GM18505 (cell line): ENCODE measurements around the gene ARHGEF3.

ENCODE experiments used
- ATAC-seq: cut with Tn5 transposase; IDR thresholded peaks from one replicate; pipeline ENCODE4 v1.9.1; 2021; ENCODE audit not compliant: unreplicated experiment
- POLR2A ChIP-seq: IDR thresholded peaks from 4 replicates; pipeline ENCODE4 v1.6.1; 2011; ENCODE audit warnings: borderline replicate concordance; ENCODE audit not compliant: insufficient read depth, insufficient read length; ENCODE audit errors: extremely low read depth

Gene ARHGEF3

GRCh38 chr3:56812754-56813652 is 11.3 kb upstream of the ARHGEF3 start:
- no peak for TF ChIP-seq POLR2A

GRCh38 chr3:56811546-56812202 is 9.9 kb upstream of the ARHGEF3 start:
- ATAC-seq = no peak
- no peak for TF ChIP-seq POLR2A

More at GRCh38 chr3:56812754-56813652, 11.3 kb upstream of the ARHGEF3 start:
- no peak for ATAC-seq

GRCh38 chr3:56810577-56811545 is 9.1 kb upstream of the ARHGEF3 start:
- TF ChIP-seq POLR2A = no peak
- ATAC-seq = no peak

GRCh38 chr3:56806407-56806806 is 4.7 kb upstream of the ARHGEF3 start:
- no peak for ATAC-seq

GRCh38 chr3:56802790-56803189 is 1.0 kb upstream of the ARHGEF3 start:
- no peak for ATAC-seq
- no peak for TF ChIP-seq POLR2A

More at GRCh38 chr3:56806407-56806806, 4.7 kb upstream of the ARHGEF3 start:
- no peak for TF ChIP-seq POLR2A

- no peak for ATAC-seq
- no peak for TF ChIP-seq POLR2A
These were observed 613 bp upstream of the ARHGEF3 start for GRCh38 chr3:56802378-56802745.

- TF ChIP-seq POLR2A = no peak
- ATAC-seq = peak; percentile 7
These were observed 702 bp downstream of the ARHGEF3 start for GRCh38 chr3:56800832-56801661.

GRCh38 chr3:56800130-56800831 is 1.5 kb downstream of the ARHGEF3 start:
- no peak for ATAC-seq
- no peak for TF ChIP-seq POLR2A

GRCh38 chr3:56799251-56799882 is 2.4 kb downstream of the ARHGEF3 start:
- no peak for TF ChIP-seq POLR2A
- no peak for ATAC-seq

GRCh38 chr3:56796996-56797395 is 4.8 kb downstream of the ARHGEF3 start:
- no peak for TF ChIP-seq POLR2A
- ATAC-seq = no peak

GRCh38 chr3:56796202-56796601 is 5.5 kb downstream of the ARHGEF3 start:
- ATAC-seq = no peak
- no peak for TF ChIP-seq POLR2A
